Measurements from ENCODE around the gene SH3D21.

Gene SH3D21

GRCh38 chr1:36326499-36326898 is 20.3 kb downstream of the SH3D21 start:
- Histone ChIP-seq H3K9me3 (ENCODE audit: control insufficient read depth, insufficient read depth, low read length) (no peaks in the 10 kb centered on the region), H3K4me1 (ENCODE audit: control insufficient read depth, low read length) (peaks cover 26% of the 10 kb centered on the region), H3K4me2 (ENCODE audit: low read length) (no peak overlapping the region), H3K4me3 (ENCODE audit: low read length) (no peak overlapping the region), H3K36me3 (ENCODE audit: control insufficient read depth, low read length) (no peaks in the 10 kb centered on the region), H3F3A (ENCODE audit: control insufficient read depth, insufficient read depth) (no peaks in the 10 kb centered on the region), H3K79me2 (ENCODE audit: control insufficient read depth, low read length) (no peaks in the 10 kb centered on the region), H3K9me2 (replicated peaks; ENCODE audit: control insufficient read depth, low read length) (no peaks in the 10 kb centered on the region), H3K27me3 (ENCODE audit: control insufficient read depth, low read length) (0 out of 2 replicates have a peak, but pooled peaks cover 2% of the 10 kb centered on the region), H4K20me1 (ENCODE audit: control insufficient read depth, insufficient read depth, low read depth, low read length) (no peaks in the 10 kb centered on the region), H3K27ac (ENCODE audit: low read depth, low read length) (no peak overlapping the region)
- TF ChIP-seq EZH2phosphoT487 (IDR thresholded peaks at IDR 0.05; ENCODE audit: borderline replicate concordance, low read length): no peak
- TF ChIP-seq, protein P1, sequence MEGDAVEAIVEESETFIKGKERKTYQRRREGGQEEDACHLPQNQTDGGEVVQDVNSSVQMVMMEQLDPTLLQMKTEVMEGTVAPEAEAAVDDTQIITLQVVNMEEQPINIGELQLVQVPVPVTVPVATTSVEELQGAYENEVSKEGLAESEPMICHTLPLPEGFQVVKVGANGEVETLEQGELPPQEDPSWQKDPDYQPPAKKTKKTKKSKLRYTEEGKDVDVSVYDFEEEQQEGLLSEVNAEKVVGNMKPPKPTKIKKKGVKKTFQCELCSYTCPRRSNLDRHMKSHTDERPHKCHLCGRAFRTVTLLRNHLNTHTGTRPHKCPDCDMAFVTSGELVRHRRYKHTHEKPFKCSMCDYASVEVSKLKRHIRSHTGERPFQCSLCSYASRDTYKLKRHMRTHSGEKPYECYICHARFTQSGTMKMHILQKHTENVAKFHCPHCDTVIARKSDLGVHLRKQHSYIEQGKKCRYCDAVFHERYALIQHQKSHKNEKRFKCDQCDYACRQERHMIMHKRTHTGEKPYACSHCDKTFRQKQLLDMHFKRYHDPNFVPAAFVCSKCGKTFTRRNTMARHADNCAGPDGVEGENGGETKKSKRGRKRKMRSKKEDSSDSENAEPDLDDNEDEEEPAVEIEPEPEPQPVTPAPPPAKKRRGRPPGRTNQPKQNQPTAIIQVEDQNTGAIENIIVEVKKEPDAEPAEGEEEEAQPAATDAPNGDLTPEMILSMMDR (IDR thresholded peaks at IDR 0.05; ENCODE audit: low read depth, low read length, poor library complexity, severe bottlenecking): no peak

DNA sequence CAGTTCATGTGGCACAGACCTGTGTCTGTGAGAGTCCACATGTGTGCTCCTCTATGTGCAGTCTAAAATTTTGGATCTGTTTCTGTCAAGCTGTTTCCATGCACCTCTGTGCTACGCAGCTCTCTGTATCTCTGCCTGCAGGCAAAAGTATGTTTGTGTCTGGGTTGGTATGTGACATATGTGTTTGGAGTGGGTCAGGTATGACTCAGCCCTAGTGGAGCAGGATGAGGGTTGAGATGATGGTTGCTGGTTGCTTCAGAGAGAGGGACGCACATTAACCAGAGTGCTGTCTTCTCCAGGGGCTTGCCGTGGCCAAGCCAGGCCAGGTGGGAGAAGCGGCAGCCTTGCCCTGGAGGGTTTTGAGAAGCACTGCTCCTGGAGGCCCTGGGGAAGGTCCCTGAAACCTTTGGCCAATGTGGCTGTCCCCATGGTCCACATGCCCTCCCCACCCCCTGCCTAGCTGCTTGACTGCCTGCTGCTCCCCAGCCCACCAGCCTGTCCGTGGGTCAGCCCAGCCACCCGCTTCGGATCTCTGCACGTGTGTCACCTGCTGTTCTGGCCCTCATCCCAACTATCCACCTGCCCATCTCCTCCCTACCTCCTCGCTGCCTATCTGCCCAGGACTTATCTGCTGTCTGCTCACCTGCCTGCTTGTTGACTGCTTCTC is 21.4 kb downstream of the SH3D21 start:
- H3K4me1 ChIP-seq (ENCODE audit: control insufficient read depth, low read length): peaks cover 18% of the 10 kb centered on the region
- H3K9me3 ChIP-seq (ENCODE audit: control insufficient read depth, insufficient read depth, low read length): no peaks in the 10 kb centered on the region
- no peak overlapping the region for H3K4me2 ChIP-seq (ENCODE audit: low read length)

DNA sequence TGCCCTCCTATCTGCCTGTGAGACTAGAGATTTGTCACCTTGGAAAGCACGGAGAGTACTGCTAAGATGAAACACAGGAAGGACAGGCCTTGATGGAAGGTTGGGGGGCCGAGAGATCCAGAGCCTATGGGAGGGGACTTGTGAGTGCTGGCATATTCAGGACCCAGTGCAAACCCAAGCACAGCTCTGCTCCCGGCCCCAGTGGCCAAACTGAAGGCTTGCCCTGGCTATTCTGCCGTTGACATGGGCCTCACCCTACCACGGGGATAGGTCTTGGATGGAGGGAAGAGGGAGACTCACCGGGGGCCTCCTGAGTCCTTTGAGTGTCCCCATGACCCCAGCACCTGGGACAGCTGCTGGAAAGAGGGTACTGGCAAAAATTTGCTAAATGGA is 21.9 kb downstream of the SH3D21 start:
- H3K4me1 ChIP-seq (ENCODE audit: control insufficient read depth, low read length): peaks cover 13% of the 10 kb centered on the region
- no peaks in the 10 kb centered on the region for H3F3A ChIP-seq (ENCODE audit: control insufficient read depth, insufficient read depth)
- 0 out of 2 replicates have a peak, but pooled peaks cover 2% of the 10 kb centered on the region for H3K27me3 ChIP-seq (ENCODE audit: control insufficient read depth, low read length)
- H3K27ac ChIP-seq (ENCODE audit: low read depth, low read length): no peak overlapping the region
- H3K4me2 ChIP-seq (ENCODE audit: low read length): no peak overlapping the region
- no peaks in the 10 kb centered on the region for H3K9me2 ChIP-seq (replicated peaks; ENCODE audit: control insufficient read depth, low read length)
- no peaks in the 10 kb centered on the region for H3K9me3 ChIP-seq (ENCODE audit: control insufficient read depth, insufficient read depth, low read length)
- H3K4me3 ChIP-seq (ENCODE audit: low read length): no peak overlapping the region
- H3K36me3 ChIP-seq (ENCODE audit: control insufficient read depth, low read length): no peaks in the 10 kb centered on the region
- no peaks in the 10 kb centered on the region for H4K20me1 ChIP-seq (ENCODE audit: control insufficient read depth, insufficient read depth, low read depth, low read length)
- TF ChIP-seq, protein P1 (IDR thresholded peaks at IDR 0.05; ENCODE audit: low read depth, low read length, poor library complexity, severe bottlenecking): no peak
- TF ChIP-seq EZH2phosphoT487 (IDR thresholded peaks at IDR 0.05; ENCODE audit: borderline replicate concordance, low read length): no peak
- H3K79me2 ChIP-seq (ENCODE audit: control insufficient read depth, low read length): no peaks in the 10 kb centered on the region

More for the DNA sequence above, 21.4 kb downstream of the SH3D21 start:
- Histone ChIP-seq H4K20me1 (ENCODE audit: control insufficient read depth, insufficient read depth, low read depth, low read length) (no peaks in the 10 kb centered on the region), H3K4me3 (ENCODE audit: low read length) (no peak overlapping the region), H3K9me2 (replicated peaks; ENCODE audit: control insufficient read depth, low read length) (no peaks in the 10 kb centered on the region), H3K36me3 (ENCODE audit: control insufficient read depth, low read length) (no peaks in the 10 kb centered on the region), H3K27ac (ENCODE audit: low read depth, low read length) (no peak overlapping the region), H3K79me2 (ENCODE audit: control insufficient read depth, low read length) (no peaks in the 10 kb centered on the region), H3F3A (ENCODE audit: control insufficient read depth, insufficient read depth) (no peaks in the 10 kb centered on the region), H3K27me3 (ENCODE audit: control insufficient read depth, low read length) (0 out of 2 replicates have a peak, but pooled peaks cover 2% of the 10 kb centered on the region)
- no peak for TF ChIP-seq EZH2phosphoT487 (IDR thresholded peaks at IDR 0.05; ENCODE audit: borderline replicate concordance, low read length)
- TF ChIP-seq, protein P1 (IDR thresholded peaks at IDR 0.05; ENCODE audit: low read depth, low read length, poor library complexity, severe bottlenecking): no peak

Measured in DOHH2 (cell line).